HCT116 (cell line): ENCODE results near the gene DDI2. TPM values are rescaled to one million over a fixed set of nuclear protein-coding genes. Genes with fewer than 3 reads are reported as not detected.

ENCODE experiments used
- ATAC-seq: fragments of 200-7000 bp; cut with Tn5 transposase; 2 replicates; pipeline ENCODE4 v1.9.1; 2020; ENCODE audit warnings: mild to moderate bottlenecking, moderate library complexity
- BruUV-seq: library from RNA; stranded (reverse); fragments of 400-500 nt; replicated peaks from 2 replicates; lab custom pipeline; 2021; lab: Mats Ljungman, UMichigan
- CTCF ChIA-PET: fragments of 300-600 bp; sonication (Branson Sonifier 250); formaldehyde crosslinking; loops from one replicate; lab custom pipeline; 2021; ENCODE audit warnings: antibody characterized with exemption; lab: Charles Lee
- POLR2A ChIA-PET: fragments of 300-600, 350-600 bp; sonication (Branson Sonifier 250); formaldehyde crosslinking; loops from one replicate; lab custom pipeline; 2021; ENCODE audit warnings: antibody characterized with exemption; lab: Charles Lee
- RAD21 ChIA-PET, 2 experiments: fragments of 300-600 bp; sonication (Branson Sonifier 250); formaldehyde crosslinking; loops; one replicate each; lab custom pipeline; 2023; ENCODE audit warnings: low total read pairs in 2 of 2; ENCODE audit not compliant: uncharacterized antibody in 2 of 2, unreplicated experiment in 2 of 2, low non-redundant PET in 1 of 2; lab: Charles Lee
- DNase-seq: peaks from one replicate; pipeline ENCODE4 v3.0.0-alpha.2; 2010; ENCODE audit warnings: low read depth, low spot score
- H2AFZ ChIP-seq: fragments of 200-600 bp; shearing (Covaris generic), sonication (generic); 2 replicates; pipeline ENCODE4 v1.6.1; 2017; ENCODE audit warnings: low read depth, mixed run types, mixed read lengths, antibody characterized with exemption, low read length; ENCODE audit not compliant: poor library complexity, severe bottlenecking
- H3K27ac ChIP-seq: 2 replicates; pipeline ENCODE4 v1.5.1; 2012; ENCODE audit warnings: low read depth, low read length
- H3K27me3 ChIP-seq: fragments of 200-600 bp; sonication (generic); 2 replicates; pipeline ENCODE4 v1.6.1; 2016; ENCODE audit warnings: mixed run types, low read length, mixed read lengths; ENCODE audit not compliant: insufficient read depth
- H3K36me3 ChIP-seq, 2 experiments: fragments of 200-500 bp in 1 of 2; fragments of 200-600 bp in 1 of 2; sonication (Bioruptor generic) in 1 of 2; sonication (generic) in 1 of 2; 2 replicates each; pipeline versions ENCODE4 v1.5.1 to v1.6.1; 2014 to 2016; ENCODE audit warnings: low read length in 2 of 2, inconsistent platforms in 1 of 2, mixed read lengths in 1 of 2, mixed run types in 1 of 2; ENCODE audit not compliant: insufficient read depth in 2 of 2, control insufficient read depth in 1 of 2
- H3K4me1 ChIP-seq, 2 experiments: fragments of 200-600 bp in 1 of 2; sonication (generic) in 1 of 2; 2 replicates each; pipeline versions ENCODE4 v1.5.1 to v1.6.1; 2012 to 2017; ENCODE audit warnings: low read length in 2 of 2, inconsistent platforms in 1 of 2, mild to moderate bottlenecking in 1 of 2, mixed read lengths in 1 of 2, mixed run types in 1 of 2, moderate library complexity in 1 of 2; ENCODE audit not compliant: insufficient read depth in 2 of 2, control insufficient read depth in 1 of 2
- H3K4me2 ChIP-seq: fragments of 200-600 bp; sonication (generic); 2 replicates; pipeline ENCODE4 v1.6.1; 2017; ENCODE audit warnings: mixed run types, low read length, mixed read lengths
- H3K4me3 ChIP-seq, 2 experiments: fragments of 200-600 bp in 1 of 2; sonication (generic) in 1 of 2; replicated peaks in 1 of 2; 2 replicates each; pipeline ENCODE4 v1.5.1; 2011 to 2016; ENCODE audit warnings: low read length in 2 of 2, control low read depth in 1 of 2, low read depth in 1 of 2, mild to moderate bottlenecking in 1 of 2, mixed read lengths in 1 of 2, mixed run types in 1 of 2
- H3K79me2 ChIP-seq: fragments of 200-600 bp; sonication (generic); 2 replicates; pipeline ENCODE4 v1.6.1; 2017; ENCODE audit warnings: mild to moderate bottlenecking, mixed run types, low read length, moderate library complexity, mixed read lengths; ENCODE audit not compliant: insufficient read depth
- H3K9ac ChIP-seq: fragments of 200-600 bp; sonication (generic); 2 replicates; pipeline ENCODE4 v1.6.1; 2016; ENCODE audit warnings: low read length, mixed read lengths
- H3K9me2 ChIP-seq: fragments of 200-600 bp; sonication (generic), shearing (Covaris generic); 2 replicates; pipeline ENCODE4 v1.6.1; 2017; ENCODE audit warnings: mixed run types, mild to moderate bottlenecking, moderate library complexity; ENCODE audit not compliant: insufficient read depth
- H3K9me3 ChIP-seq, 2 experiments: fragments of 200-500 bp in 1 of 2; fragments of 200-600 bp in 1 of 2; sonication (Bioruptor generic) in 1 of 2; sonication (generic) in 1 of 2; 2 replicates each; pipeline ENCODE4 v1.6.1; 2014 to 2017; ENCODE audit warnings: low read length in 2 of 2, mixed read lengths in 2 of 2, inconsistent platforms in 1 of 2, low read depth in 1 of 2, mild to moderate bottlenecking in 1 of 2, mixed run types in 1 of 2, moderate library complexity in 1 of 2; ENCODE audit not compliant: control insufficient read depth in 1 of 2, insufficient read depth in 1 of 2
- H4K20me1 ChIP-seq: fragments of 200-600 bp; sonication (generic), shearing (Covaris generic); 2 replicates; pipeline ENCODE4 v1.6.1; 2017; ENCODE audit warnings: mixed run types, mild to moderate bottlenecking, moderate library complexity; ENCODE audit not compliant: insufficient read depth
- CBX3 ChIP-seq: IDR thresholded peaks from 2 replicates; pipeline ENCODE4 v1.6.1; 2012; ENCODE audit warnings: low read depth
- CEBPB ChIP-seq: IDR thresholded peaks from 2 replicates; pipeline ENCODE4 v1.6.1; 2012; ENCODE audit warnings: low read depth
- EZH2phosphoT487 ChIP-seq: fragments of 200-600 bp; IDR thresholded peaks from 2 replicates; pipeline ENCODE4 v1.6.1; 2018; ENCODE audit warnings: antibody characterized with exemption, borderline replicate concordance
- JUND ChIP-seq: IDR thresholded peaks from 2 replicates; pipeline ENCODE4 v1.6.1; 2012
- POLR2AphosphoS5 ChIP-seq: IDR thresholded peaks from 2 replicates; pipeline ENCODE4 v1.6.1; 2011; ENCODE audit warnings: mild to moderate bottlenecking, low read depth, low read length, moderate library complexity
- RAD21 ChIP-seq: IDR thresholded peaks from 2 replicates; pipeline ENCODE4 v1.6.1; 2012; ENCODE audit warnings: low read depth, mild to moderate bottlenecking
- SRF ChIP-seq: IDR thresholded peaks from 2 replicates; pipeline ENCODE4 v1.6.1; 2012; ENCODE audit warnings: low read depth
- ZFX ChIP-seq: fragments of 450-650 bp; IDR thresholded peaks from 2 replicates; pipeline ENCODE4 v1.6.1; 2017
- intact Hi-C: fragments of 100-400 bp; cut with micrococcal nuclease; formaldehyde crosslinking; loops from 2 replicates; pipeline ENCODE4 v1.10.0; 2022
- total RNA-seq: library from RNA; stranded (reverse); gene quantifications from one replicate; pipeline ENCODE4 v1.2.1, GENCODE V29; 2021; ENCODE audit not compliant: unreplicated experiment
- TF ChIP-seq, protein P1 (sequence below): IDR thresholded peaks from 2 replicates; pipeline ENCODE4 v1.6.1; 2012; ENCODE audit warnings: low read depth

The DDI2 gene
- total RNA-seq, 1 experiment from 2014 or later, result 26.3 TPM

DNA sequence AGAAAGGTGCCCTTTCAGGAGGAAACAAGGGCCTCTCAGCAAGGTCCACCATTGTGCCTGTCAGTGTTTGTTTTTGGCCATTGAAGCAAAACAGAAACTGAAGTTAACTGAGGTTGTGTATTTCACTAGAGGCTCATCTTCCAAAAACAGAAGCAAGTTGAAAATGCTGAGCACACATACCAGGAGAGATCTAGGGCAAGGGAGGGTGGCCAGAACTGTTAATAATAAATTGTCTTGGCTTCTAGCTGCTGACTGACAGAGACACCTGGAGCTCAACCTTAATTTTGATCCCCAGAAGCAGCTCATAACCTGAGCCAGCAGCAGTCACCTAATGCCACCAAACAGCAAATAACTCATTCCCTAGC is 37.6 kb upstream of the DDI2 start:
- H3K4me1 ChIP-seq, result no peaks in the 10 kb centered on the region

More for the DNA sequence above, 37.6 kb upstream of the DDI2 start:
- no peaks in the 10 kb centered on the region for H3K9me2 ChIP-seq
- ATAC-seq (no peak), DNase-seq (no peak)
- POLR2A ChIA-PET, result no interaction called here
- H3K36me3 ChIP-seq, result no peaks in the 10 kb centered on the region
- no peak overlapping the region for H3K4me2 ChIP-seq
- no peak overlapping the region for H3K9ac ChIP-seq
- TF ChIP-seq EZH2phosphoT487 (no peak), CBX3 (no peak), POLR2AphosphoS5 (no peak), ZFX (no peak), SRF (no peak), RAD21 (no peak), CEBPB (no peak), JUND (no peak)
- TF ChIP-seq, protein P1, sequence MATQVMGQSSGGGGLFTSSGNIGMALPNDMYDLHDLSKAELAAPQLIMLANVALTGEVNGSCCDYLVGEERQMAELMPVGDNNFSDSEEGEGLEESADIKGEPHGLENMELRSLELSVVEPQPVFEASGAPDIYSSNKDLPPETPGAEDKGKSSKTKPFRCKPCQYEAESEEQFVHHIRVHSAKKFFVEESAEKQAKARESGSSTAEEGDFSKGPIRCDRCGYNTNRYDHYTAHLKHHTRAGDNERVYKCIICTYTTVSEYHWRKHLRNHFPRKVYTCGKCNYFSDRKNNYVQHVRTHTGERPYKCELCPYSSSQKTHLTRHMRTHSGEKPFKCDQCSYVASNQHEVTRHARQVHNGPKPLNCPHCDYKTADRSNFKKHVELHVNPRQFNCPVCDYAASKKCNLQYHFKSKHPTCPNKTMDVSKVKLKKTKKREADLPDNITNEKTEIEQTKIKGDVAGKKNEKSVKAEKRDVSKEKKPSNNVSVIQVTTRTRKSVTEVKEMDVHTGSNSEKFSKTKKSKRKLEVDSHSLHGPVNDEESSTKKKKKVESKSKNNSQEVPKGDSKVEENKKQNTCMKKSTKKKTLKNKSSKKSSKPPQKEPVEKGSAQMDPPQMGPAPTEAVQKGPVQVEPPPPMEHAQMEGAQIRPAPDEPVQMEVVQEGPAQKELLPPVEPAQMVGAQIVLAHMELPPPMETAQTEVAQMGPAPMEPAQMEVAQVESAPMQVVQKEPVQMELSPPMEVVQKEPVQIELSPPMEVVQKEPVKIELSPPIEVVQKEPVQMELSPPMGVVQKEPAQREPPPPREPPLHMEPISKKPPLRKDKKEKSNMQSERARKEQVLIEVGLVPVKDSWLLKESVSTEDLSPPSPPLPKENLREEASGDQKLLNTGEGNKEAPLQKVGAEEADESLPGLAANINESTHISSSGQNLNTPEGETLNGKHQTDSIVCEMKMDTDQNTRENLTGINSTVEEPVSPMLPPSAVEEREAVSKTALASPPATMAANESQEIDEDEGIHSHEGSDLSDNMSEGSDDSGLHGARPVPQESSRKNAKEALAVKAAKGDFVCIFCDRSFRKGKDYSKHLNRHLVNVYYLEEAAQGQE, result no peak
- intact Hi-C loops, result no loop called here
- no peak overlapping the region for H2AFZ ChIP-seq
- H4K20me1 ChIP-seq, result no peaks in the 10 kb centered on the region
- H3K4me3 ChIP-seq, result no peak overlapping the region
- H3K27me3 ChIP-seq, result no peaks in the 10 kb centered on the region
- CTCF ChIA-PET, result no interaction called here
- H3K79me2 ChIP-seq, result no peaks in the 10 kb centered on the region
- no peaks in the 10 kb centered on the region for H3K9me3 ChIP-seq
- RAD21 ChIA-PET, result no interaction called here
- H3K27ac ChIP-seq, result no peak overlapping the region
- no TSS peak for BruUV-seq
